RWPE1 (cell line): ENCODE measurements around the gene MUC5B.

ENCODE experiments used
- CTCF ChIA-PET: fragments of 350-600 bp; sonication (Branson Sonifier 250); formaldehyde crosslinking; extraction: SDS; loops from one replicate; lab custom pipeline; 2021; lab: Yijun Ruan, JAX
- POLR2A ChIA-PET: fragments of 400-600 bp; formaldehyde crosslinking; extraction: SDS; loops from one replicate; lab custom pipeline; 2020; ENCODE audit warnings: antibody characterized with exemption; ENCODE audit not compliant: low non-redundant PET; lab: Yijun Ruan, JAX
- DNase-seq: peaks from one replicate; pipeline ENCODE4 v3.0.0; 2012; ENCODE audit warnings: low spot score
- H3K27ac ChIP-seq: fragments of 450-650 bp; 2 replicates; pipeline ENCODE4 v1.5.1; 2017
- TF ChIP-seq, protein P1 (sequence below): fragments of 450-650 bp; conservative IDR thresholded peaks from 2 replicates; pipeline ENCODE4 v1.5.1; 2017; ENCODE audit warnings: low read depth, mild to moderate bottlenecking

The MUC5B gene

DNA sequence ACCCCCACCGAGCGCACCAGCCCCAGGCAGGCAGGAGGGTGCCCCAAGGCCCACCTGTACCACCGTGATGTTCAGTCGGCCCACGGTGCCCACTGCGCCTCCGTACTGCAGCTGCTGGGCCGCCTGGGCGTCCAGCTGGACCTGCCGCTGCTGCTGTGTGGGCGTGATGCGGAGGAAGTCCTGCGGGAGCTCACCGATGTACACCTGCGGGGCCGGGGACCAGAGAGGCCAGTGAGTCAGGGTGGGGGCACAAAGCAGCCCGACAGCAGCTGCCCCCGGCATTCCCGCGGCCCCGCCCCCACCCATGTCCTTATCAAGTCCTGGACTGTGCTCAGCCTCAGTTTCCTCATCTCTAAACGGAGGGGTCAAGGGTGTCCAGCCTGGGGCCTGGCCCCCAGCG lies 72.7 kb downstream of the MUC5B start:
- no peak overlapping the region for H3K27ac ChIP-seq
- DNase-seq, result no peak
- ChIA-PET POLR2A (no interaction called here), CTCF (no interaction called here)
- TF ChIP-seq, protein P1, sequence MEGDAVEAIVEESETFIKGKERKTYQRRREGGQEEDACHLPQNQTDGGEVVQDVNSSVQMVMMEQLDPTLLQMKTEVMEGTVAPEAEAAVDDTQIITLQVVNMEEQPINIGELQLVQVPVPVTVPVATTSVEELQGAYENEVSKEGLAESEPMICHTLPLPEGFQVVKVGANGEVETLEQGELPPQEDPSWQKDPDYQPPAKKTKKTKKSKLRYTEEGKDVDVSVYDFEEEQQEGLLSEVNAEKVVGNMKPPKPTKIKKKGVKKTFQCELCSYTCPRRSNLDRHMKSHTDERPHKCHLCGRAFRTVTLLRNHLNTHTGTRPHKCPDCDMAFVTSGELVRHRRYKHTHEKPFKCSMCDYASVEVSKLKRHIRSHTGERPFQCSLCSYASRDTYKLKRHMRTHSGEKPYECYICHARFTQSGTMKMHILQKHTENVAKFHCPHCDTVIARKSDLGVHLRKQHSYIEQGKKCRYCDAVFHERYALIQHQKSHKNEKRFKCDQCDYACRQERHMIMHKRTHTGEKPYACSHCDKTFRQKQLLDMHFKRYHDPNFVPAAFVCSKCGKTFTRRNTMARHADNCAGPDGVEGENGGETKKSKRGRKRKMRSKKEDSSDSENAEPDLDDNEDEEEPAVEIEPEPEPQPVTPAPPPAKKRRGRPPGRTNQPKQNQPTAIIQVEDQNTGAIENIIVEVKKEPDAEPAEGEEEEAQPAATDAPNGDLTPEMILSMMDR, result no peak

DNA sequence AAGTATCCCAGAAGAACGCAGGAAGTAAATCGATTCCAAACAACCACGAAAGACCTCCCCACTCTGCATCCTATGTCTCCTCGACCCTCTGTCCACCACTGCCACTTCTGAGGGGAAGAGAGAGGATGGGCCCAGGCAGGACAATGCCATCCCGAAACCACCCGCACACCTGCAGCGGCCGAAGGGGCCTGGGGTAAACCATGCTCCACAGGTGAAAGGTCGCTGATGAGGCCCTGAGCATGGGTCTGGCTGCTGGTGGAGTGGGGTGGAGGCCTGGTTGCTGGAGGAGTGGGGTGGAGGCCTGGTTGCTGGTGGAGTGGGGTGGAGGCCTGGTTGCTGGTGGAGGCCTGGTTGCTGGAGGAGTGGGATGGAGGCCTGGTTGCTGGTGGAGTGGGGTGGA lies 73.4 kb downstream of the MUC5B start:
- TF ChIP-seq, protein P1, result no peak
- ChIA-PET POLR2A (no interaction called here), CTCF (no interaction called here)
- H3K27ac ChIP-seq, result no peak overlapping the region
- DNase-seq, result no peak

DNA sequence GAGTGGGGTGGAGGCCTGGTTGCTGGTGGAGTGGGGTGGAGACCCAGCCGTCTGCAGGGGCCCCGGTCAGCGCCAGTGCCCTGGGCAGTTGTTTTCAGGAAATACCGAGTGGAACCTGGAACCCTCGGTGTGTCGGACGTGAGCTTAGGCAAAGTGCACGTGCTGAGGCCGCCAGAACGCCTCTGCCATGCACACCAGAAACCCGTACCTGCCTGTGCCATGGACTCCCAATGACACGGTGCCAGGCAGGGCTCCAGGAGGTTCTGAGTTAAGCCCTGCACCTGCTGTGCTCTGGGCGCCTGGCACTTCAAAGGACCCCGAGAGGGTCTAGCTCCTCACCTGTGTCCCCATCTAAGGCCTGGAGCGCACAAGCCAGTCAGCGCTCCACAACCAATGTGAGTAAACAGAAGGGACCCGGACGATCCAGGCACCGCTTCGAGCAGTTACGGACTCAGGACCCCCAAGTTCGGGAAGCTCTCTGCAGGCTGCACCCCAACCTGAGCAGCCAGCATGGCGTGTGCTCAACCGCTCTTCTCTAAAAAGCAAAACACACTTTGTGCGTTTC lies 74.2 kb downstream of the MUC5B start:
- DNase-seq, result no peak
- TF ChIP-seq, protein P1, result no peak
- no peak overlapping the region for H3K27ac ChIP-seq
- ChIA-PET CTCF (no interaction called here), POLR2A (no interaction called here)

- H3K27ac ChIP-seq, result peak overlapping the region; percentile 78
- ChIA-PET CTCF (interaction anchor here (0.5 to 0.6 kb wide), 2 partner anchors 12 to 163 kb away, joined by 3 read pairs; no protein-coding TSS in a partner anchor), POLR2A (no interaction called here)
- TF ChIP-seq, protein P1, result no peak
- no peak for DNase-seq
Measured at GRCh38 chr11:1297576-1298473, 75.0 kb downstream of the MUC5B start.

DNA sequence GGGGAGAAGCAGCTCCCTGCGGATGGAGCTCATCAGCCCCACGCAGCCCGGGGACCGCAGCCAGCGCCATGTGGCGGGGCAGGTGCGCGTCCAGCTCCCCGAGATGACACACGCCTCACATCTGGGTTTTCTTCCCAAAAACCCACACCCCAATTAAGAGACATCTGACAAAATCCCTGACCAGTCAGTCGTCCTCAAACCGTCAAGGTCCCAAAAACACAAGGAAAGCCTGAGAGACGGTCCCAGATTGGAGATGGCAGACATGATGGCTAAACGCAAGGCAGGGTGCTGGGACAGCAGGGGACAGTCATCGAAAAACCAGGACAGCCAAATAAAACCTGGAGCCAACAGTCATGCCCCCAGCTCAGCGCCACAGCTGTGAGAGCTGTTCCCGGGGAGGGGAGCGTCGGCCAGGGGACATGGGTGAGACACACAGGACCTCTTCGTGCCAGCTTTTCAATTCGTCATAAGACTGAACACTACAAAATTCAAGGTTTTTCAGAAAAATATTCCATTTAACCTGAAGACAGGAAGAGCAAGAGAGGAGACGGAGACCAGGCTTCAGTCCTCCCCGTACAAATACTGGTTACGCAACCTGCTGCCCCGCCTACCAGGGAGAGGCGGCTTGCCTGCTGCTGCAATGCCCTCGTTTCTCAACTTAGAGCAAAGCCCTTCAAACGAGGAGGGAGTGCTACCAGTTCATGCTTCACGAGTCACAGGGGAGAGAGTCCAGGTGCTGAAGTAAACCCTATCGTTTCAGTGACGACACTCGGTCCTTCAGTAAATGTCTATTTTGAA lies 76.0 kb downstream of the MUC5B start:
- CTCF ChIA-PET, result interaction anchor here (0.5 to 0.7 kb wide), 2 partner anchors 11 to 145 kb away, joined by 3 to 4 read pairs; no protein-coding TSS in a partner anchor
- peak; percentile 78 for DNase-seq
- TF ChIP-seq, protein P1, result no peak
- POLR2A ChIA-PET, result interaction anchor here (0.7 kb wide), 1 partner anchor 10 kb away, joined by 3 read pairs; the partner anchor contains the start of gene TOLLIP
- peak overlapping the region; percentile 78 for H3K27ac ChIP-seq

- TF ChIP-seq, protein P1, result no peak
- CTCF ChIA-PET, result interaction anchor here (1.0 kb wide), 1 partner anchor 394 kb away, joined by 5 read pairs; no protein-coding TSS in a partner anchor
- DNase-seq, result no peak
- peak overlapping the region; percentile 78 for H3K27ac ChIP-seq
- POLR2A ChIA-PET, result no interaction called here
Measured at GRCh38 chr11:1299621-1300020, 76.8 kb downstream of the MUC5B start.
